Sigmoid colon (tissue), 7 donors: ENCODE measurements around the gene IRF7. TPM values are rescaled to one million over a fixed set of nuclear protein-coding genes. Genes with fewer than 3 reads are reported as not detected.

ENCODE experiments used
- DNase-seq: peaks from one replicate; pipeline ENCODE4 v3.0.0-alpha.2; 2019
- H3K27ac ChIP-seq, 4 donors: fragments of 200-600 bp; sonication (generic); one replicate each; pipeline ENCODE4 v1.5.1; 2016 to 2019; ENCODE audit warnings: mild to moderate bottlenecking in 1 of 4
- H3K27me3 ChIP-seq, 3 donors: fragments of 200-600 bp; sonication (generic); one replicate each; pipeline ENCODE4 v1.5.1; 2019; ENCODE audit warnings: mild to moderate bottlenecking in 1 of 3
- H3K36me3 ChIP-seq, 4 donors: fragments of 200-600 bp; sonication (generic); one replicate each; pipeline ENCODE4 v1.5.1; 2016 to 2019
- H3K4me1 ChIP-seq, 4 donors: fragments of 200-600 bp; sonication (generic); one replicate each; pipeline ENCODE4 v1.5.1; 2017 to 2019
- H3K4me3 ChIP-seq, 4 donors: fragments of 200-600 bp; sonication (generic); one replicate each; pipeline ENCODE4 v1.5.1; 2017 to 2019; ENCODE audit warnings: mild to moderate bottlenecking in 2 of 4, moderate library complexity in 1 of 4
- H3K9me3 ChIP-seq, 4 donors: fragments of 200-600 bp in 3 of 4; sonication (generic) in 3 of 4; one replicate each; pipeline versions ENCODE4 v1.5.1 to v1.6.1; 2013 to 2019
- EP300 ChIP-seq, 4 donors: sonication (generic); formaldehyde crosslinking; IDR thresholded peaks; one replicate each; pipeline ENCODE4 v1.6.1; 2017; ENCODE audit warnings: antibody characterized with exemption in 4 of 4
- POLR2A ChIP-seq, 2 donors: fragments of 450-650 bp; IDR thresholded peaks; one replicate each; pipeline ENCODE4 v1.6.1; 2016; ENCODE audit warnings: antibody characterized with exemption in 2 of 2, mild to moderate bottlenecking in 2 of 2, moderate library complexity in 2 of 2
- POLR2AphosphoS5 ChIP-seq, 4 donors: sonication (generic); formaldehyde crosslinking; IDR thresholded peaks; one replicate each; pipeline ENCODE4 v1.6.1; 2017; ENCODE audit warnings: antibody characterized with exemption in 4 of 4
- WGBS, 2 donors: extraction: QIAGEN DNeasy Blood & Tissue Kit; methylation state at CpG; one replicate each; pipeline ENCODE4 v1.1.7; 2013; 5-methylcytosine and 5-hydroxymethylcytosine counted together
- intact Hi-C: fragments of 100-400 bp; cut with DNase I; formaldehyde crosslinking; loops from one replicate; pipeline ENCODE4 v1.15.1; 2023
- polyA plus RNA-seq, 3 donors: library from polyadenylated mRNA; stranded (reverse); fragments of 200-250 nt; gene quantifications; one replicate each; pipeline ENCODE4 v1.2.3, GENCODE V29; 2013
- total RNA-seq, 4 donors: library from RNA; depleted of rRNA; stranded (reverse); fragments of >200 nt; gene quantifications; one replicate each; pipeline ENCODE4 v1.1.0, GENCODE V29; 2016
- TF ChIP-seq, protein P1 (sequence below), 4 experiments: fragments of 450-650 bp in 3 of 4; fragments of 200-600 bp in 1 of 4; IDR thresholded peaks; one replicate each; pipeline ENCODE4 v1.5.1; 2016 to 2019; ENCODE audit warnings: antibody characterized with exemption in 4 of 4, mild to moderate bottlenecking in 3 of 4, moderate library complexity in 2 of 4
- donor health status: healthy with polysubstance abuse.
- donor health status: Bipolar disorder and iron deficiency.
- donor health status: healthy.

IRF7 gene
- total and polyA plus RNA-seq, 7 donors: 8.6 to 73.9 (median 16.1) TPM

DNA sequence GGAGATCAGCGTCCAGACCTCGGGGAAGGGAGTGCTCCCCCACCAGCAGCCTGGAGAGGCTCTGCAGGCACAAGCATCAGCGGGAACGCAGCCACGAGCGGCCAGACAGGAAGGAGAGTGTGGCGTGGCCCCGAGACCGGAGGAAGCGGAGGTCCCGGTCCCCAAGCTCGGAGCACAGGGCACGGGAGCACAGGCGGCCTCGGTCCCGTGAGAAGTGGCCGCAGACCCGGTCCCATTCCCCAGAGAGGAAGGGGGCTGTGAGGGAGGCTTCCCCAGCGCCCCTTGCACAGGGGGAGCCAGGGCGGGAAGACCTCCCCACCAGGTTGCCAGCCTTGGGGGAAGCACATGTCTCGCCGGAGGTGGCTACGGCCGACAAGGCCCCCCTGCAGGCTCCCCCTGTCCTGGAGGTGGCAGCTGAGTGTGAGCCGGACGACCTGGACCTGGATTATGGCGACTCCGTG lies 6.9 kb downstream of the IRF7 start:
- DNase-seq: no peak
- H3K4me1 ChIP-seq: peaks cover 0 to 16% (median 6%) of the 10 kb centered on the region in 4 donors
- intact Hi-C loops: no loop called here
- TF ChIP-seq, protein P1, sequence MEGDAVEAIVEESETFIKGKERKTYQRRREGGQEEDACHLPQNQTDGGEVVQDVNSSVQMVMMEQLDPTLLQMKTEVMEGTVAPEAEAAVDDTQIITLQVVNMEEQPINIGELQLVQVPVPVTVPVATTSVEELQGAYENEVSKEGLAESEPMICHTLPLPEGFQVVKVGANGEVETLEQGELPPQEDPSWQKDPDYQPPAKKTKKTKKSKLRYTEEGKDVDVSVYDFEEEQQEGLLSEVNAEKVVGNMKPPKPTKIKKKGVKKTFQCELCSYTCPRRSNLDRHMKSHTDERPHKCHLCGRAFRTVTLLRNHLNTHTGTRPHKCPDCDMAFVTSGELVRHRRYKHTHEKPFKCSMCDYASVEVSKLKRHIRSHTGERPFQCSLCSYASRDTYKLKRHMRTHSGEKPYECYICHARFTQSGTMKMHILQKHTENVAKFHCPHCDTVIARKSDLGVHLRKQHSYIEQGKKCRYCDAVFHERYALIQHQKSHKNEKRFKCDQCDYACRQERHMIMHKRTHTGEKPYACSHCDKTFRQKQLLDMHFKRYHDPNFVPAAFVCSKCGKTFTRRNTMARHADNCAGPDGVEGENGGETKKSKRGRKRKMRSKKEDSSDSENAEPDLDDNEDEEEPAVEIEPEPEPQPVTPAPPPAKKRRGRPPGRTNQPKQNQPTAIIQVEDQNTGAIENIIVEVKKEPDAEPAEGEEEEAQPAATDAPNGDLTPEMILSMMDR (IDR thresholded peaks at IDR 0.05): no peak
- TF ChIP-seq EP300 (IDR thresholded peaks at IDR 0.05) (no peak), POLR2AphosphoS5 (IDR thresholded peaks at IDR 0.05) (no peak), POLR2A (IDR thresholded peaks at IDR 0.05) (no peak)
- H3K27me3 ChIP-seq: no peaks in the 10 kb centered on the region
- no peak overlapping the region for H3K27ac ChIP-seq
- H3K36me3 ChIP-seq: peaks cover 32 to 98% (median 88%) of the 10 kb centered on the region in 4 donors
- no peak overlapping the region for H3K4me3 ChIP-seq
- H3K9me3 ChIP-seq: no peaks in the 10 kb centered on the region
- WGBS, 2 donors: 89 to 93% methylated on average over 28 of the region's 28 CpGs

DNA sequence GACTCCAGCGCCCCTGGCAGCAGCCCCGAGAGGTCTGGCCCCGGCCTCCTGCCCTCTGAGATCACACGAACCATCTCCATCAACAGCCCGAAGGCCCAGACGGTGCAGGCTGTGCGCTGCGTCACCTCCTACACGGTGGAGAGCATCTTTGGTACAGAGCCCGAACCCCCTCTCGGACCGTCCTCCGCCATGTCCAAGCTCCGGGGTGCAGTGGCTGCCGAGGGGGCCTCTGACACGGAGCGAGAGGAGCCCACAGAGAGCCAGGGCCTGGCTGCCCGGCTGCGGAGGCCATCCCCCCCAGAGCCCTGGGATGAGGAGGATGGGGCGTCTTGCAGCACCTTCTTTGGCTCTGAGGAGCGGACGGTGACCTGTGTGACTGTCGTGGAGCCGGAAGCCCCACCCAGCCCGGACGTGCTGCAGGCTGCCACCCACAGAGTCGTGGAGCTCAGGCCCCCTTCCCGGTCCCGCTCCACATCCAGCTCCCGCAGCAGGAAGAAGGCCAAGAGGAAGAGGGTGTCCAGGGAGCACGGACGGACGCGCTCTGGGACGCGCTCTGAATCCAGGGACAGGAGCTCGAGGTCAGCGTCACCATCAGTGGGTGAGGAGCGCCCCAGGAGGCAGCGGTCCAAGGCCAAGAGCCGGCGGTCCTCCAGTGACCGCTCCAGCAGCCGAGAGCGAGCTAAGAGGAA lies 7.6 kb downstream of the IRF7 start:
- intact Hi-C loops: no loop called here
- DNase-seq: no peak
- Histone ChIP-seq H3K4me1 (peaks cover 0 to 11% (median 4%) of the 10 kb centered on the region in 4 donors), H3K4me3 (no peak overlapping the region), H3K36me3 (peaks cover 32 to 100% (median 90%) of the 10 kb centered on the region in 4 donors), H3K27me3 (no peaks in the 10 kb centered on the region), H3K9me3 (no peaks in the 10 kb centered on the region), H3K27ac (no peak overlapping the region)
- TF ChIP-seq, protein P1 (IDR thresholded peaks at IDR 0.05): no peak
- no peak for TF ChIP-seq EP300 (IDR thresholded peaks at IDR 0.05)
- no peak for TF ChIP-seq POLR2A (IDR thresholded peaks at IDR 0.05)
- TF ChIP-seq POLR2AphosphoS5 (IDR thresholded peaks at IDR 0.05): no peak
- 91 to 94% methylated on average over 45 of the region's 45 CpGs for WGBS, 2 donors

GRCh38 chr11:607020-607780 lies 8.6 kb downstream of the IRF7 start:
- Histone ChIP-seq H3K36me3 (peaks cover 34 to 100% (median 88%) of the 10 kb centered on the region in 4 donors), H3K27ac (peak overlapping the region in 2 of 4 donors; percentile 55 to 77), H3K9me3 (no peaks in the 10 kb centered on the region), H3K4me3 (no peak overlapping the region), H3K4me1 (peaks cover 0 to 6% (median 2%) of the 10 kb centered on the region in 4 donors), H3K27me3 (no peaks in the 10 kb centered on the region)
- TF ChIP-seq POLR2AphosphoS5 (IDR thresholded peaks at IDR 0.05) (no peak), POLR2A (IDR thresholded peaks at IDR 0.05) (no peak), EP300 (IDR thresholded peaks at IDR 0.05) (no peak)
- TF ChIP-seq, protein P1 (IDR thresholded peaks at IDR 0.05): no peak
- WGBS, 2 donors: 93 to 94% methylated on average over 35 of the region's 35 CpGs
- no peak for DNase-seq
- intact Hi-C loops: no loop called here

DNA sequence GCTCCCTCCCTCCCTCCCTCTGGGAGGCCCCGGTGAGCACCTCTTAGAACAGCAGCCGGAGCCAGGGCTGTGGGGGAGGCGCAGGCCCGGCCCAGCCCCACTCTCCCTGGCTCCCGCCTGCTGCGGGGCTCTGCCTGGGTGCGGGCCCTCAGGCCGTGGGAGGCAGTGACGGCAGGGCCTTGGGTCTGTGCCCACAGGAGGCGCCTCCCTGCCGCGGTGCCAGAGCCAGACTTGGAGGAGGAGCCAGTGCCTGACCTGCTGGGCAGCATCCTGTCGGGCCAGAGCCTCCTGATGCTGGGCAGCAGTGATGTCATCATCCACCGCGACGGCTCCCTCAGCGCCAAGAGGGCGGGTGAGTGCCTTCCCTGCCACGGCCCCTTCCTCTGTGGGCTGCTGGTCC lies 9.5 kb downstream of the IRF7 start:
- DNase-seq: peak; percentile 86
- Histone ChIP-seq H3K27ac (peak overlapping the region; percentile 55 to 77 (median 64)), H3K27me3 (no peaks in the 10 kb centered on the region), H3K9me3 (no peaks in the 10 kb centered on the region), H3K4me1 (peaks cover 0 to 6% (median 2%) of the 10 kb centered on the region in 4 donors), H3K4me3 (no peak overlapping the region), H3K36me3 (peaks cover 39 to 100% (median 90%) of the 10 kb centered on the region in 4 donors)
- 64 to 84% methylated on average over 19 of the region's 19 CpGs for WGBS, 2 donors
- intact Hi-C loops: no loop called here
- TF ChIP-seq POLR2AphosphoS5 (IDR thresholded peaks at IDR 0.05) (peak in 1 of 4 donors; percentile 28), POLR2A (IDR thresholded peaks at IDR 0.05) (no peak)
- TF ChIP-seq, protein P1 (IDR thresholded peaks at IDR 0.05): no peak
